ENCODE measurements around the gene PTPRN2.

The PTPRN2 gene

GRCh38 chr7:158134824-158135223 is 452.8 kb downstream of the PTPRN2 start:
- in situ Hi-C loops (cut with MboI; ENCODE audit: low sequenced_read_pairs): no loop called here

- in situ Hi-C loops (cut with MboI; ENCODE audit: low sequenced_read_pairs): no loop called here
Observed at GRCh38 chr7:158133515-158134271, 453.9 kb downstream of the PTPRN2 start.

- in situ Hi-C loops (cut with MboI; ENCODE audit: low sequenced_read_pairs): no loop called here
Observed at GRCh38 chr7:158133057-158133456, 454.6 kb downstream of the PTPRN2 start.

DNA sequence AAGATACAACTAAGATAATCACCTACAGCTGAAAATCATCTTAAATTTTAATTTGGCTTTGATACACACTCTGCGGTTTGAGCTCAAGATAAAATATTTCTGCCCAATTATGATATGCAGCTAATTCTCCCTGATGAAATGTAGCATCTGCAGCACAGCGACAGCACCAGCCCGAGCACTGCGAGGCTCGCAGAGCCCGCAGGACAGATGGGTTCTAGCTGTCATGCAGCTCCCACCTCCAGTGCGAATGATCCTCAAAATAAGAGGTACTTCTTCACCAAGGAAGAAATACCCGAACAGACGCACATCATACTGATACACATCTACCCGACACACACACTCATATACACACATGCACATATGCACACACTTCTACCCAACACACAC is 457.6 kb downstream of the PTPRN2 start:
- in situ Hi-C loops (cut with MboI; ENCODE audit: low sequenced_read_pairs): no loop called here

- in situ Hi-C loops (cut with MboI; ENCODE audit: low sequenced_read_pairs): no loop called here
Observed at GRCh38 chr7:158129037-158130022, 458.3 kb downstream of the PTPRN2 start.

GRCh38 chr7:158128572-158128971 is 459.1 kb downstream of the PTPRN2 start:
- in situ Hi-C loops (cut with MboI; ENCODE audit: low sequenced_read_pairs): no loop called here

DNA sequence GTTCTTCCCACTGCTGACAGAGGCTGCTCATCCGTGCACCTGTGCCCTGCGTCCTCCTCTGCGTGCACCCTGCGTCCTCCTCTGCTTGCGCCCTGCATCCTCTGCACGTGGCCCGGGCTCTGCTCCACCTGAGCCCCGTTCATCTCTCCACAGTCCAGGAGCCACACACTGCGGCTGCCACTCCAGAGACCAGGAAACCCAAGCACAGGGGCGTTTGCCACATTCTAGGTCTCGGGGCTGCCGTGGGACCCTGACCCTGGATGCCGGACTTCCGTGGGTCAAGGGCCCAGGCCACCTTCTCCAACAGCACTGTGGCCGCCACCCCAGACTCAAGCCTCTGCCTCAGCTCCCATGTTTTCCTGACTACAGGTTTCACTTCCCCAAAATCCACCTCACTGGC is 460.4 kb downstream of the PTPRN2 start:
- in situ Hi-C loops (cut with MboI; ENCODE audit: low sequenced_read_pairs): no loop called here

DNA sequence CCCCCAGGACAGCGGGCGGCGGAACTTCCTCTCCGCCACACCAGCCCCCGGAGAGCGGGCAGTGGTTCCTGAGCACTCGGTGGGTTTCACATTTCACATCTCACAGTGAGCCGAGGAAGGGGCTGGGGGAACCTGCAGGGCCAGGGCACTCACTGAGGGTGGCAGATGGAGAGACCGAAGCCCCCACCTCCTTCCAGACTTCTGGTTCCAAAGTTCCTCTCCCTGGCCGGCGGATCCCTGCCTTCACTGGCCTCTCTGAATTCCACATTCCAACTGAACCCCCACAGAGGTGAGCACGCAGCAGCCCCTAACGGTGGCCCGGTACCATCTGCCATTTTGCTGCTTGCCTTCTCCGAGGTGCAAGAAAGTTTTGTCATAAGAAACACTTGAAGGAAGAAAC is 461.0 kb downstream of the PTPRN2 start:
- in situ Hi-C loops (cut with MboI; ENCODE audit: low sequenced_read_pairs): no loop called here

GRCh38 chr7:158125721-158126120 is 461.9 kb downstream of the PTPRN2 start:
- in situ Hi-C loops (cut with MboI; ENCODE audit: low sequenced_read_pairs): no loop called here

DNA sequence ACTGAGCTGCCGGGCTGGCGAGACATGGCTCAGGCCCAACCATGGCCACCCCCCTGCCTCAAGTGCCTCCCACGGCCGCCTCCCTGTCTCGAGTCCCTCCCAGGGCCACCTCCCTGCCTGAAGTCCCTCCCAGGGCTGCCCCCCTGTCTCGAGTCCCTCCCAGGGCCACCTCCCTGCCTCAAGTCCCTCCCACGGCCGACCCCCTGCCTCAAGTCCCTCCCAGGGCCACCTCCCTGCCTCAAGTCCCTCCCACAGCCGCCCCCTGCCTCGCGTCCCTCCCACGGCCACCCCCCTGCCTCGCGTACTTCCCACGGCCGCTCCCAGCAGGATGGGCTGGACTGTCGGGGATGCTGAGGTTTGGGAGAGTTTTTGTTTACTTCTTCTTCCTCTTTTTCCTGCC is 462.5 kb downstream of the PTPRN2 start:
- in situ Hi-C loops (cut with MboI; ENCODE audit: low sequenced_read_pairs): no loop called here

- in situ Hi-C loops (cut with MboI; ENCODE audit: low sequenced_read_pairs): no loop called here
Observed at GRCh38 chr7:158124671-158125079, 462.9 kb downstream of the PTPRN2 start.

DNA sequence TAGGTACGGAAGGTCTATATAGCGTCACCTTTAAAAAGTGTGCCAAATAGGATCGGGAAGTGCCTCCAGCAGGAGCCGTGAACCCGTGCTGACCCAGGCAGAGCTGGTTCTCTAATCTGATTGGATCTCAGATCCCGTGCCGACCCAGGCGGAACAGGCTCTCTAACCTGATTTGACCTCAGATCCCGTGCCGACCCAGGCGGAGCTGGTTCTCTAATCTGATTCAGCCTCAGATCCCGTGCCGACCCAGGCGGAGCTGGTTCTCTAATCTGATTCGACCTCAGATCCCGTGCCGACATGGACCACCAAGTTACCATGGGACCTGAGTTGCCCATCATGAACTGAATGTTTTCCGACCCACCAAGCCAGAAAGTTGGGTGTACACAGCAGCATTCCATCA is 463.9 kb downstream of the PTPRN2 start:
- in situ Hi-C loops (cut with MboI; ENCODE audit: low sequenced_read_pairs): no loop called here

DNA sequence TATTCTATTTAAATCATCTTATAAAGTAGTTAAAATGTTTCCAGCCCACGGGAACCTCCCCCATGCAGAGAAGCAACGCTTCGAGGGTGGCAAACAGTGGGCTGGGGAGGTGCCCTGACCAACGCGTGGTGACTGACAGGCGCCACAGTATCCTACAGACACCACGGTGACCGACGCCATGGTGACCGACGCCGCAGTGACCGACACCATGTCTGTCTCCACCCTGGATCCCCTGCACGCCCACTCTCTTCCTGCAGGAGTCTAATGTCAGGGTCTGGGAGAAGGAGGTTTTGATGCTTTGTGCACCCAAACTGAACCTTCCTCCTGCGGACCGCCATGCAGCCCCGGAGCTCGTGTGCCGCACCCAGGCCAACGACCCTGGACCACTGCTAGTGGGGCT is 464.4 kb downstream of the PTPRN2 start:
- in situ Hi-C loops (cut with MboI; ENCODE audit: low sequenced_read_pairs): no loop called here

DNA sequence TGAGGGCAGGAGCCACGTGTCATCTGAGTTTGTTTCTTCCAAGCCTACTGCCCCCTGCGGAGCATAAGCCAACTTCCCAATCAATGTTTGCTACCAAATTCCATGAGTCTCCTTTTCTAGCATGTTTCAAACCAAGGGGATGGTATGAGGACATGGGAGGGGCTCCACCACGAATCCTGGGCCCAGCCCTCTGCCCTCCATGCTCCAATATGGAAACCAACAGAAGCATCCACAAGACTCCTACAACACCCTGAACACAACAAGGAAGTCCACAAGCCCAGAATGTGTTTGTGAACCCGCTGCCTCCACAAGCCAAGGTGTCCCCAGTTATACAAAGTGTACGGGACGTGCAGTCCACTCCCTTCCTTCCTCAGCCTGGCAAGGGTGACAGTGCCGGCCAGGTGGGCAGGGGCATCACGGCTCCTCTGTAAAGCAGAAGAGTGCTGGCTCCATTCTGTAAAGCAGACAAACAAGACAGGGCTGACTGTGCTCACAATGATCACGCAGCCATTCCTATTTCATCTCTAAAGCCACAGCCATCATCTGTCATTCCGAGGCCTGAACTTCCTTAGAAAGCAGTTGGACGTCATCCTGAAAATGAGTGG is 466.1 kb downstream of the PTPRN2 start:
- in situ Hi-C loops (cut with MboI; ENCODE audit: low sequenced_read_pairs): no loop called here

DNA sequence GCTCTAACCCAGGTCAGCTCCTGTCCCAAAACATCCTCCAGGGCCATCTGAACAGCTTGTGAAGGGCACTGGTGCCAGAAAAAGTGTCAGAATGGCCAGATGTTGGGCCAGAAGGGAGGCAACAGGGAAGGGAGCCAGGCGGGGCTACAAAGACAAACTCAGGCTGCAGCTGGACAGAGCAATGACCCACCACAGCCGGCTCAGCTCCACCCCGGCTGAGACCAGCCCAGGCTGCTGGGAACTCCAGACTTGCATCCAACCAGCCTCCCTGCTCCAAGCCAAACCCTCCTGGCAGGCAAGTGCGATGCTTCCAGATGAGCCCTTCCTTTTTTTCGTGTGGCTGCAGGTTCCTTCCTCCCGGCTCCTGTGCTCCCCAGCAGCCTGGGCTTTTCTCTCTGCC is 466.9 kb downstream of the PTPRN2 start:
- in situ Hi-C loops (cut with MboI; ENCODE audit: low sequenced_read_pairs): no loop called here

DNA sequence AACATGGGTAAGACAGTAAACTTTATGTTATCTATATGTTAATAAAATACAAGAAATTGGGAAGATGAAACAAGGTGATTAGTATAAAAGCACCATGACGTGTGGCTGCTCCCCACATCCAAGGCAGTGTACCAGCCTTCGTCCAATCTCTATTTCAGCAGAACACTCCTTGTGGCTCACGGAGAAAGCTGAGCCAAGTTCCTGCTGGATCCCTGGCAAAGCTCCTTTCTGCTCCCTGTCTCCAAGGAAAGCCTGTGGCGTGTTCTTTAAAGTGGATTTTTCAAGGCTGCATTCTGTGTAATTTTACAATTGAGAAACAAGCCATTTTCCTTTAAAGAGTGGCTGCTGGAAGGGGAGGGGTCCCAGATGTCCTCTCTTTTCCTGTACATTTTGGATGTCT is 467.3 kb downstream of the PTPRN2 start:
- in situ Hi-C loops (cut with MboI; ENCODE audit: low sequenced_read_pairs): no loop called here

GRCh38 chr7:158117341-158118222 is 470.0 kb downstream of the PTPRN2 start:
- in situ Hi-C loops (cut with MboI; ENCODE audit: low sequenced_read_pairs): no loop called here

DNA sequence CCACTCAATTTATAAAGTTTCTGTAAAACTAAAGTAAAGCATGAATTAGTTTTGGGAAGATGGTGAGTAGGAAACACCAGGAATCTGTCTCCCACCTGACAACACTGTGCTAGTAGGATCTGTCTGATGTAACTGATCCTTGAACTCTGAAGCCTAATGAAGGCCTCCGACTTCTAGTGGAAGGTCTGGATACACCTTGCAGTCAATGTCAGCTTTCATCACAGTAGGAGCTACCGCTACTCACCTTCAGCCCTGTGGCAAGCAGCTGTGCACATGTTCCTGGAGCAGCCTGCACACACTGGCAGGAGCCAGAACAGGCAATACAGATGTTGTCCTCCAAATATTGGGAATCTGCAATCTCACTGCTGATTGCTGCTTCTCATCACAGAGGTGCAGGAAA is 471.4 kb downstream of the PTPRN2 start:
- in situ Hi-C loops (cut with MboI; ENCODE audit: low sequenced_read_pairs): no loop called here

DNA sequence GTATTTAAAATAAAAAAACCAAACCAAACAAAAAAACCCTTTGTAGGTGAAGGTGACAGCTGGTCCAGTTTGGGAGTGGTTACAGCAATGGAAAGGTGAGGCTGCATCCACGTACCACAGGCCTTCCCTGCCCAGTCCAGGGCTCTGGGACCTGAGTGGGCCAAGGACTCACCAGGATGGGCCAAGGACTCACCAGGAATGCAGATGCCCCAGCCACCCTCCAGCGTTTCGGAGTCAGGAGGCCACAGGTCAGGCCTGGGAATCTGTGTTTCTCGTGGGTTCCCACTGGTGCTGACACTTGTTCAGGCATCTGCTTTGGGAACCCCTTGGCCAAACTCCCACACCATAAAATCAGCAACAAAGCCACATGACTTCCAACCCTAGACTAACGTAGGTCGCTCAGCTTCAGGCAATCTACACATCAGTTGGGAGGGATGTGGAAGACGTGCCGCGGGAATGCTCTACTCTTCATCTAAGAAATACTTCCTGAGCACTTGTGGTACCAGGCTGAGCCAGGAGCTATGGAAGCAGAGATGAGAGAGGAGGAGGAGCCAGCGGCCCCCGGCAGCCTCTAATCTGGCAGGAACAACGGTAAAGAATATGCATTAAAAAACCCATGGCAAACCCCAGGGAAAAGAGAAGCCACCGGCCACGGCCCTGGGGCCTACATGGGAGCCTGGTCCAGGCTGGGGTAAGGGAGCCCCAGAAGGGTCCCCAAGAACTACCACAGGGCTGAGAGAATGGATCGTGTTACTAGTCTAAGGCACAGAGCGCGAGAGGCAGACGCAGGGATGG is 473.4 kb downstream of the PTPRN2 start:
- in situ Hi-C loops (cut with MboI; ENCODE audit: low sequenced_read_pairs): no loop called here

Data from hTERT RPE-1 (cell line).